Measurements from ENCODE around the gene SATL1.

DNA sequence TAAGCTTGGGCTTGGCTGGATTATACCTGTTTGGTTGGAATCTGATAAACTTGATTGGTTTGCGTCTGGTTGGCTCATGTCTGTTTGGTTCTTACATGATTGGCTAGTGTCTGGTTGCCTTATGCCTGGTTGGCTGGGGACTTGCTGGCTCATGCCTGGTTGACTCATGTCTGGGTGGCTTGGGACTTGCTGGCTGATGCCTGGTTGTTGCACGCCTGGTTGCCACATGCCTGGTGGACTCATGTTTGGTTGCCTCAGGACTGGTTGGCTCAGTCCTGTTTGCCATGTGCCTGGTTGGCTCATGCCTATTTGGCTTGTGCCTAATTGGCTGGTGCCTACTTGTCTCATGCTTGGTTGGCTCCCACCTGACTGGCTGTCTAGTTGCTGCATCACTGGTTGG is 135.4 kb downstream of the SATL1 start:
- TF ChIP-seq RARB (CRISPR knock-in tag; IDR thresholded peaks at IDR 0.05) (no peak), ZC3H10 (CRISPR knock-in tag; IDR thresholded peaks at IDR 0.05) (no peak), ZFP3 (CRISPR knock-in tag; IDR thresholded peaks at IDR 0.05) (no peak), ARNTL (CRISPR knock-in tag; IDR thresholded peaks at IDR 0.05; ENCODE audit: borderline replicate concordance, low read depth) (no peak), CSDC2 (CRISPR knock-in tag; IDR thresholded peaks at IDR 0.05) (no peak)
- TF ChIP-seq, protein P1, sequence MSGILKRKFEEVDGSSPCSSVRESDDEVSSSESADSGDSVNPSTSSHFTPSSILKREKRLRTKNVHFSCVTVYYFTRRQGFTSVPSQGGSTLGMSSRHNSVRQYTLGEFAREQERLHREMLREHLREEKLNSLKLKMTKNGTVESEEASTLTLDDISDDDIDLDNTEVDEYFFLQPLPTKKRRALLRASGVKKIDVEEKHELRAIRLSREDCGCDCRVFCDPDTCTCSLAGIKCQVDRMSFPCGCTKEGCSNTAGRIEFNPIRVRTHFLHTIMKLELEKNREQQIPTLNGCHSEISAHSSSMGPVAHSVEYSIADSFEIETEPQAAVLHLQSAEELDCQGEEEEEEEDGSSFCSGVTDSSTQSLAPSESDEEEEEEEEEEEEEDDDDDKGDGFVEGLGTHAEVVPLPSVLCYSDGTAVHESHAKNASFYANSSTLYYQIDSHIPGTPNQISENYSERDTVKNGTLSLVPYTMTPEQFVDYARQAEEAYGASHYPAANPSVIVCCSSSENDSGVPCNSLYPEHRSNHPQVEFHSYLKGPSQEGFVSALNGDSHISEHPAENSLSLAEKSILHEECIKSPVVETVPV (CRISPR knock-in tag; IDR thresholded peaks at IDR 0.05), result no peak
- TF ChIP-seq, protein P2, sequence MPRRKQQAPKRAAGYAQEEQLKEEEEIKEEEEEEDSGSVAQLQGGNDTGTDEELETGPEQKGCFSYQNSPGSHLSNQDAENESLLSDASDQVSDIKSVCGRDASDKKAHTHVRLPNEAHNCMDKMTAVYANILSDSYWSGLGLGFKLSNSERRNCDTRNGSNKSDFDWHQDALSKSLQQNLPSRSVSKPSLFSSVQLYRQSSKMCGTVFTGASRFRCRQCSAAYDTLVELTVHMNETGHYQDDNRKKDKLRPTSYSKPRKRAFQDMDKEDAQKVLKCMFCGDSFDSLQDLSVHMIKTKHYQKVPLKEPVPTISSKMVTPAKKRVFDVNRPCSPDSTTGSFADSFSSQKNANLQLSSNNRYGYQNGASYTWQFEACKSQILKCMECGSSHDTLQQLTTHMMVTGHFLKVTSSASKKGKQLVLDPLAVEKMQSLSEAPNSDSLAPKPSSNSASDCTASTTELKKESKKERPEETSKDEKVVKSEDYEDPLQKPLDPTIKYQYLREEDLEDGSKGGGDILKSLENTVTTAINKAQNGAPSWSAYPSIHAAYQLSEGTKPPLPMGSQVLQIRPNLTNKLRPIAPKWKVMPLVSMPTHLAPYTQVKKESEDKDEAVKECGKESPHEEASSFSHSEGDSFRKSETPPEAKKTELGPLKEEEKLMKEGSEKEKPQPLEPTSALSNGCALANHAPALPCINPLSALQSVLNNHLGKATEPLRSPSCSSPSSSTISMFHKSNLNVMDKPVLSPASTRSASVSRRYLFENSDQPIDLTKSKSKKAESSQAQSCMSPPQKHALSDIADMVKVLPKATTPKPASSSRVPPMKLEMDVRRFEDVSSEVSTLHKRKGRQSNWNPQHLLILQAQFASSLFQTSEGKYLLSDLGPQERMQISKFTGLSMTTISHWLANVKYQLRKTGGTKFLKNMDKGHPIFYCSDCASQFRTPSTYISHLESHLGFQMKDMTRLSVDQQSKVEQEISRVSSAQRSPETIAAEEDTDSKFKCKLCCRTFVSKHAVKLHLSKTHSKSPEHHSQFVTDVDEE (CRISPR knock-in tag; IDR thresholded peaks at IDR 0.05), result no peak
